HepG2 (cell line): Measurements from ENCODE around the gene LASP1. TPM values are rescaled to one million over a fixed set of nuclear protein-coding genes. Genes with fewer than 3 reads are reported as not detected.

Experiments used
- ATRX ChIP-seq: sonication (generic); formaldehyde crosslinking; IDR thresholded peaks from 2 replicates; pipeline ENCODE4 v1.4.0; 2020; ENCODE audit warnings: missing genetic modification reagents, borderline replicate concordance
- GZF1 ChIP-seq: sonication (generic); formaldehyde crosslinking; IDR thresholded peaks from 2 replicates; pipeline ENCODE4 v1.5.1; 2020; ENCODE audit warnings: mild to moderate bottlenecking, missing genetic modification reagents
- NPAS2 ChIP-seq: sonication (generic); formaldehyde crosslinking; IDR thresholded peaks from 2 replicates; pipeline ENCODE4 v1.8.0; 2022; ENCODE audit warnings: mild to moderate bottlenecking, missing genetic modification reagents, borderline replicate concordance
- PAWR ChIP-seq: sonication (generic); formaldehyde crosslinking; IDR thresholded peaks from 2 replicates; pipeline ENCODE4 v1.4.0; 2020; ENCODE audit warnings: missing genetic modification reagents, mild to moderate bottlenecking, borderline replicate concordance
- SNAI1 ChIP-seq: sonication (generic); formaldehyde crosslinking; IDR thresholded peaks from 2 replicates; pipeline ENCODE4 v1.5.0; 2020; ENCODE audit warnings: mild to moderate bottlenecking, missing genetic modification reagents, borderline replicate concordance
- SRY ChIP-seq: sonication (generic); formaldehyde crosslinking; IDR thresholded peaks from 2 replicates; pipeline ENCODE4 v1.8.0; 2022; ENCODE audit warnings: mild to moderate bottlenecking, missing genetic modification reagents
- TARDBP ChIP-seq: sonication (generic); formaldehyde crosslinking; IDR thresholded peaks from 2 replicates; pipeline ENCODE4 v1.8.0; 2022; ENCODE audit warnings: mild to moderate bottlenecking, missing genetic modification reagents
- TGIF2 ChIP-seq: IDR thresholded peaks from 2 replicates; pipeline ENCODE4 v1.6.1; 2016; ENCODE audit warnings: control low read depth, missing compliant biosample characterization
- THAP9 ChIP-seq: sonication (generic); formaldehyde crosslinking; IDR thresholded peaks from 2 replicates; pipeline ENCODE4; 2020; ENCODE audit warnings: missing genetic modification reagents, mild to moderate bottlenecking, borderline replicate concordance
- ZFP91 ChIP-seq: sonication (generic); formaldehyde crosslinking; IDR thresholded peaks from 2 replicates; pipeline ENCODE4 v1.9.0; 2022; ENCODE audit warnings: missing genetic modification reagents, mild to moderate bottlenecking, borderline replicate concordance
- ZNF142 ChIP-seq: sonication (generic); formaldehyde crosslinking; IDR thresholded peaks from 2 replicates; pipeline ENCODE4 v1.4.0; 2020; ENCODE audit warnings: missing genetic modification reagents
- ZNF337 ChIP-seq: sonication (generic); formaldehyde crosslinking; IDR thresholded peaks from 2 replicates; pipeline ENCODE4 v1.5.1; 2020; ENCODE audit warnings: missing genetic modification reagents, low read depth, mild to moderate bottlenecking, borderline replicate concordance
- ZNF747 ChIP-seq: sonication (generic); formaldehyde crosslinking; IDR thresholded peaks from 2 replicates; pipeline ENCODE4 v1.8.1; 2023; ENCODE audit warnings: missing genetic modification reagents, mild to moderate bottlenecking, borderline replicate concordance
- ZXDC ChIP-seq: sonication (generic); formaldehyde crosslinking; IDR thresholded peaks from 2 replicates; pipeline ENCODE4 v1.5.0; 2020; ENCODE audit warnings: mild to moderate bottlenecking, missing genetic modification reagents
- polyA plus RNA-seq, 8 experiments: library from polyadenylated mRNA; depleted of rRNA in 3 of 8; stranded (reverse) in 7 of 8; unstranded in 1 of 8; fragments of >200 nt; fragmentation: Illumina TruSeq in 4 of 8; extraction: Trizol in 4 of 8; gene quantifications; 2 replicates each; pipeline versions ENCODE4 v1.2.1 to v1.2.3, GENCODE V29; 2011 to 2016; ENCODE audit warnings: low read depth in 4 of 8, missing spikeins in 1 of 8, mixed read lengths in 1 of 8; ENCODE audit not compliant: insufficient read depth in 1 of 8
- total RNA-seq, 5 experiments: library from RNA; depleted of rRNA; stranded (reverse); fragments of >200 nt; fragmentation: Illumina TruSeq; extraction: Trizol; gene quantifications; 2 replicates each; pipeline ENCODE4 v1.2.3, GENCODE V29; 2016; ENCODE audit warnings: low read depth in 1 of 5

Gene LASP1
- total and polyA plus RNA-seq, 2 of the 13 experiments (the other 11 are each of a cell fraction or from before 2014, with no cell fraction given): 70.1 to 97.0 TPM

- TF ChIP-seq PAWR (no peak), ATRX (CRISPR knock-in tag) (no peak), TARDBP (CRISPR knock-in tag) (peak; percentile 72; the same call in 1 of the 2 replicates), SRY (CRISPR knock-in tag) (peak; percentile 17; the same call in 1 of the 2 replicates), ZNF142 (CRISPR knock-in tag) (peak; percentile 65; the same call in 1 of the 2 replicates), SNAI1 (CRISPR knock-in tag) (no peak), GZF1 (CRISPR knock-in tag) (no peak; the same call in 1 of the 2 replicates), THAP9 (CRISPR knock-in tag) (no peak), NPAS2 (CRISPR knock-in tag) (no peak), ZXDC (CRISPR knock-in tag) (no peak; the same call in 1 of the 2 replicates), ZNF747 (CRISPR knock-in tag) (peak; percentile 83; the same call in 1 of the 2 replicates), ZFP91 (CRISPR knock-in tag) (0 out of 2 replicates have a peak, but pooled peaks have one; percentile 2), ZNF337 (CRISPR knock-in tag) (peak; percentile 94; the same call in 1 of the 2 replicates), TGIF2 (CRISPR knock-in tag) (peak; percentile 53; the same call in 1 of the 2 replicates)
These were observed 887 bp upstream of the LASP1 start (continued) for GRCh38 chr17:38868817-38869525.
